Measurements from ENCODE around the gene SEC61B.

DNA sequence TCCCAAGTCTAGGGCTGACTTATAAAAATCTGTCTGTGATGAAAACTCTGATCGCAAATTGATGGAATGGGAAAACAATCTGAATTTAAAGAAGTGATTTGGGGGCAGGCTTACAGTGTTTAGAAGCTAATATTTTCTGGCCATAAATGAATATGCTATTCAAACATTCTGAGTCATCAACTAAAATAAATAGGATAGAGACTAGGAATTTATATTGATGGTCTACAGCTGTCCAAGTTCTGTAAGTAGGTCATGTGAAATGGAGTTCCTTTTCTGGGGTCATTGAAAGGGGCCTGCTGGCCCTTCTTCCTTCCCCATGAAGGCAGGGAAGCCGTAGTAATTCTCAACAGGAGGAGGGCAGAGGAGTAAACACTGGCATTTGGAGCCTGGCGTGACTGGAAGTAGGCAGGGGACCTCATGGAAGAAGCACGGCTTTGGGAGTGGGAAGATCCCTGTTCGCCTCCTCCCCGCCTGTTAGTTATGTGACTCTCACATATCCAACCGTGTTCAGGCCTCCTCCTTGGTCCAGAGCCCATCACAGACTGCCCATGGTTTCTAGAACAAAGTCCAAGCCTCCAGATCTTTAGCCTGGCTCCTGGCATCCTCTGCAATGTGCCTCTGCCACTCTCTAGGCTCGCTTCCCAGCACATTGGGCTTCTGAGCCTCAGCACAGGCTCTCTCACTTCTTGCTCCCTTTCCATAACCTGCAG lies 32.0 kb upstream of the SEC61B start:
- TF ChIP-seq POLR2A (IDR thresholded peaks at IDR 0.05) (no peak), POLR2AphosphoS5 (IDR thresholded peaks at IDR 0.05; ENCODE audit: insufficient read depth in 1 of 2, low read depth in 1 of 2) (no peak)
- TF ChIP-seq, protein P1, sequence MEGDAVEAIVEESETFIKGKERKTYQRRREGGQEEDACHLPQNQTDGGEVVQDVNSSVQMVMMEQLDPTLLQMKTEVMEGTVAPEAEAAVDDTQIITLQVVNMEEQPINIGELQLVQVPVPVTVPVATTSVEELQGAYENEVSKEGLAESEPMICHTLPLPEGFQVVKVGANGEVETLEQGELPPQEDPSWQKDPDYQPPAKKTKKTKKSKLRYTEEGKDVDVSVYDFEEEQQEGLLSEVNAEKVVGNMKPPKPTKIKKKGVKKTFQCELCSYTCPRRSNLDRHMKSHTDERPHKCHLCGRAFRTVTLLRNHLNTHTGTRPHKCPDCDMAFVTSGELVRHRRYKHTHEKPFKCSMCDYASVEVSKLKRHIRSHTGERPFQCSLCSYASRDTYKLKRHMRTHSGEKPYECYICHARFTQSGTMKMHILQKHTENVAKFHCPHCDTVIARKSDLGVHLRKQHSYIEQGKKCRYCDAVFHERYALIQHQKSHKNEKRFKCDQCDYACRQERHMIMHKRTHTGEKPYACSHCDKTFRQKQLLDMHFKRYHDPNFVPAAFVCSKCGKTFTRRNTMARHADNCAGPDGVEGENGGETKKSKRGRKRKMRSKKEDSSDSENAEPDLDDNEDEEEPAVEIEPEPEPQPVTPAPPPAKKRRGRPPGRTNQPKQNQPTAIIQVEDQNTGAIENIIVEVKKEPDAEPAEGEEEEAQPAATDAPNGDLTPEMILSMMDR (IDR thresholded peaks at IDR 0.05): no peak
